IMR-90 (cell line): ENCODE data around the gene HMG20A. TPM values are rescaled to one million over a fixed set of nuclear protein-coding genes. Genes with fewer than 3 reads are reported as not detected.

ENCODE experiments used
- ATAC-seq: fragments of 200-7000 bp; cut with Tn5 transposase; 2 replicates; pipeline ENCODE4 v1.9.1; 2020; ENCODE audit warnings: low read depth, mild to moderate bottlenecking, moderate library complexity
- BruUV-seq: library from RNA; stranded (reverse); fragments of 400-500 nt; replicated peaks from 2 replicates; lab custom pipeline; 2021; lab: Mats Ljungman, UMichigan
- CTCF ChIA-PET: fragments of 300-600 bp; formaldehyde crosslinking; extraction: SDS; loops from one replicate; lab custom pipeline; 2021; ENCODE audit warnings: antibody characterized with exemption; lab: Yijun Ruan, JAX
- POLR2A ChIA-PET: fragments of 300-600 bp; sonication (Branson Sonifier 250); formaldehyde crosslinking; loops from one replicate; lab custom pipeline; 2022; ENCODE audit warnings: antibody characterized with exemption; ENCODE audit not compliant: unreplicated experiment; lab: Charles Lee
- DNase-seq: peaks from one replicate; pipeline ENCODE4 v3.0.0; 2013
- H2AFZ ChIP-seq: replicated peaks from 2 replicates; pipeline ENCODE3; 2013; ENCODE audit warnings: low read length, mild to moderate bottlenecking; ENCODE audit not compliant: poor library complexity
- H2AK5ac ChIP-seq: 2 replicates; pipeline ENCODE4 v1.6.1; 2013; ENCODE audit warnings: low read depth, low read length, inconsistent platforms
- H2AK9ac ChIP-seq: replicated peaks from 2 replicates; pipeline ENCODE3; 2013; ENCODE audit warnings: mild to moderate bottlenecking, low read depth, low read length, moderate library complexity; ENCODE audit not compliant: poor library complexity
- H2BK120ac ChIP-seq: 2 replicates; pipeline ENCODE4 v1.6.1; 2013; ENCODE audit warnings: low read depth, low read length, inconsistent platforms
- H2BK15ac ChIP-seq: 3 replicates; pipeline ENCODE4 v1.6.1; 2013; ENCODE audit warnings: low read depth, low read length, inconsistent platforms
- H2BK20ac ChIP-seq: 2 replicates; pipeline ENCODE4 v1.6.1; 2013; ENCODE audit warnings: low read depth, mild to moderate bottlenecking, inconsistent platforms, low read length, moderate library complexity
- H2BK5ac ChIP-seq: 2 replicates; pipeline ENCODE4 v1.6.1; 2013; ENCODE audit warnings: mild to moderate bottlenecking, low read depth, low read length, inconsistent platforms; ENCODE audit not compliant: poor library complexity, severe bottlenecking
- H3K14ac ChIP-seq: replicated peaks from 2 replicates; pipeline ENCODE4 v1.6.1; 2013; ENCODE audit warnings: low read depth, low read length, inconsistent platforms
- H3K18ac ChIP-seq: 2 replicates; pipeline ENCODE4 v1.6.1; 2013; ENCODE audit warnings: low read depth, low read length, control low read depth
- H3K23ac ChIP-seq: 2 replicates; pipeline ENCODE4 v1.6.1; 2013; ENCODE audit warnings: low read depth, low read length, inconsistent platforms
- H3K27ac ChIP-seq: 2 replicates; pipeline ENCODE4 v1.5.1; 2013; ENCODE audit warnings: mild to moderate bottlenecking, control low read depth, low read length; ENCODE audit not compliant: insufficient read depth
- H3K27me3 ChIP-seq: 2 replicates; pipeline ENCODE4 v1.6.1; 2013; ENCODE audit warnings: low read length; ENCODE audit not compliant: control insufficient read depth, insufficient read depth
- H3K36me3 ChIP-seq: 2 replicates; pipeline ENCODE4 v1.6.1; 2013; ENCODE audit warnings: low read length, mixed read lengths; ENCODE audit not compliant: control insufficient read depth, insufficient read depth
- H3K4ac ChIP-seq: 2 replicates; pipeline ENCODE4 v1.6.1; 2013; ENCODE audit warnings: low read depth, low read length, inconsistent platforms
- H3K4me1 ChIP-seq: 2 replicates; pipeline ENCODE4 v1.6.1; 2013; ENCODE audit warnings: low read length, mixed read lengths; ENCODE audit not compliant: control insufficient read depth, insufficient read depth
- H3K4me2 ChIP-seq: 2 replicates; pipeline ENCODE4 v1.6.1; 2013; ENCODE audit warnings: low read depth, mild to moderate bottlenecking, control low read depth, low read length, moderate library complexity
- H3K4me3 ChIP-seq: 2 replicates; pipeline ENCODE4 v1.5.1; 2013; ENCODE audit warnings: low read depth, mild to moderate bottlenecking, control low read depth, low read length, moderate library complexity; ENCODE audit not compliant: insufficient read depth
- H3K56ac ChIP-seq: 2 replicates; pipeline ENCODE4 v1.6.1; 2013; ENCODE audit warnings: low read length, inconsistent platforms; ENCODE audit not compliant: insufficient read depth; ENCODE audit errors: extremely low read depth
- H3K79me1 ChIP-seq, 2 experiments: 2 replicates each; pipeline ENCODE4 v1.6.1; 2013; ENCODE audit warnings: low read length in 2 of 2, inconsistent platforms in 1 of 2, low read depth in 1 of 2
- H3K9ac ChIP-seq: 2 replicates; pipeline ENCODE4 v1.6.1; 2013; ENCODE audit warnings: low read depth, low read length, control low read depth
- H3K9me1 ChIP-seq: 2 replicates; pipeline ENCODE4 v1.6.1; 2013; ENCODE audit warnings: low read length, inconsistent platforms; ENCODE audit not compliant: insufficient read depth
- H3K9me3 ChIP-seq: 2 replicates; pipeline ENCODE4 v1.6.1; 2013; ENCODE audit warnings: low read length; ENCODE audit not compliant: control insufficient read depth, insufficient read depth
- H4K20me1 ChIP-seq: 2 replicates; pipeline ENCODE4 v1.6.1; 2013; ENCODE audit warnings: low read length, inconsistent platforms; ENCODE audit not compliant: insufficient read depth
- H4K5ac ChIP-seq: 2 replicates; pipeline ENCODE4 v1.6.1; 2013; ENCODE audit warnings: mild to moderate bottlenecking, low read depth, low read length, control low read depth
- H4K8ac ChIP-seq, 2 experiments: 2 replicates each; pipeline ENCODE4 v1.6.1; 2013; ENCODE audit warnings: low read depth in 2 of 2, low read length in 2 of 2, control low read depth in 1 of 2, inconsistent platforms in 1 of 2
- H4K91ac ChIP-seq: 2 replicates; pipeline ENCODE4 v1.6.1; 2013; ENCODE audit warnings: low read depth, low read length, inconsistent platforms; ENCODE audit not compliant: insufficient read depth
- BHLHE40 ChIP-seq: fragments of 150-350 bp; IDR thresholded peaks from 2 replicates; pipeline ENCODE4 v1.6.1; 2016; ENCODE audit warnings: mild to moderate bottlenecking, low read depth, low read length
- CHD1 ChIP-seq: IDR thresholded peaks from 2 replicates; pipeline ENCODE4 v1.6.1; 2012; ENCODE audit warnings: low read depth, low read length, improper control_type of control experiment
- CTCF ChIP-seq: conservative IDR thresholded peaks from 2 replicates; pipeline ENCODE4 v1.5.1; 2012; ENCODE audit warnings: mild to moderate bottlenecking, low read depth, low read length, improper control_type of control experiment
- MAFK ChIP-seq: IDR thresholded peaks from 2 replicates; pipeline ENCODE4 v1.6.1; 2012; ENCODE audit warnings: low read depth, low read length, improper control_type of control experiment
- MAZ ChIP-seq: IDR thresholded peaks from 2 replicates; pipeline ENCODE4 v1.6.1; 2012; ENCODE audit warnings: low read depth, mild to moderate bottlenecking, low read length, improper control_type of control experiment, moderate library complexity, borderline replicate concordance
- MXI1 ChIP-seq: IDR thresholded peaks from 2 replicates; pipeline ENCODE4 v1.6.1; 2012; ENCODE audit warnings: low read depth, mild to moderate bottlenecking, low read length, moderate library complexity, borderline replicate concordance
- NFE2L2 ChIP-seq: fragments of 150-350 bp; IDR thresholded peaks from 2 replicates; pipeline ENCODE4 v1.6.1; 2016; ENCODE audit warnings: low read depth, mild to moderate bottlenecking, low read length
- POLR2A ChIP-seq: IDR thresholded peaks from 2 replicates; pipeline ENCODE4 v1.6.1; 2012; ENCODE audit warnings: mild to moderate bottlenecking, low read depth, low read length
- RAD21 ChIP-seq: IDR thresholded peaks from 2 replicates; pipeline ENCODE4 v1.6.1; 2012; ENCODE audit warnings: low read length, improper control_type of control experiment
- RCOR1 ChIP-seq: IDR thresholded peaks from 2 replicates; pipeline ENCODE4 v1.6.1; 2012; ENCODE audit warnings: mild to moderate bottlenecking, low read length, improper control_type of control experiment; ENCODE audit not compliant: insufficient replicate concordance
- SMC3 ChIP-seq: fragments of 150-350 bp; IDR thresholded peaks from 2 replicates; pipeline ENCODE4 v1.6.1; 2016; ENCODE audit warnings: low read depth, mild to moderate bottlenecking, antibody characterized with exemption, low read length, moderate library complexity
- WGBS, 2 experiments: methylation state at CpG; one replicate each; pipeline versions ENCODE4 v1.1.5 to v1.1.7; 2013; ENCODE audit warnings: missing lambda C conversion rate in 2 of 2; ENCODE audit not compliant: insufficient read length in 1 of 2; ENCODE audit errors: extremely low coverage in 2 of 2; 5-methylcytosine and 5-hydroxymethylcytosine counted together
- dilution Hi-C: fragments of 300-500 bp; cut with HindIII; formaldehyde crosslinking; loops from one replicate; pipeline ENCODE4 v1.14.3; 2018; ENCODE audit warnings: low sequenced_read_pairs; ENCODE audit not compliant: unreplicated experiment
- in situ Hi-C: fragments of 300-500 bp; cut with MboI; formaldehyde crosslinking; loops from 3 replicates; pipeline ENCODE4 v1.14.3; 2019; ENCODE audit warnings: low sequenced_read_pairs, inconsistent platforms, mixed read lengths
- intact Hi-C: fragments of 100-400 bp; cut with micrococcal nuclease; formaldehyde crosslinking; loops from 2 replicates; pipeline ENCODE4 v1.10.0; 2022
- polyA plus RNA-seq, 3 experiments: library from polyadenylated mRNA; depleted of rRNA; stranded (reverse); fragments of >200 nt; gene quantifications; 2 replicates each; pipeline ENCODE4 v1.2.3, GENCODE V29; 2012; ENCODE audit warnings: low replicate concordance in 1 of 3
- total RNA-seq: library from RNA; depleted of rRNA; stranded (reverse); fragments of >200 nt; gene quantifications from 2 replicates; pipeline ENCODE4 v1.2.3, GENCODE V29; 2012
- TF ChIP-seq, protein P1 (sequence below): fragments of 150-350 bp; IDR thresholded peaks from 2 replicates; pipeline ENCODE4 v1.6.1; 2017; ENCODE audit warnings: mild to moderate bottlenecking, antibody characterized with exemption, low read length, low read depth

Gene HMG20A
- total and polyA plus RNA-seq, 2 of the 4 experiments (the other 2 are of a cell fraction) = 22.3 to 25.3 TPM

- Histone ChIP-seq H3K9me1 (peaks cover 11% of the 10 kb centered on the region), H3K36me3 (0 out of 2 replicates have a peak, but pooled peaks cover 2% of the 10 kb centered on the region), H3K79me1 (peaks cover 13 to 82% of the 10 kb centered on the region in 2 experiments; a peak in 3 of 4 replicates), H2AK5ac (no peak overlapping the region), H2AFZ (no peak overlapping the region), H3K23ac (no peak overlapping the region), H3K9ac (no peak overlapping the region), H4K5ac (no peak overlapping the region), H3K4me1 (peaks cover 7% of the 10 kb centered on the region), H4K20me1 (peaks cover 92% of the 10 kb centered on the region), H3K4me3 (no peak overlapping the region), H4K8ac (no peak overlapping the region), H2BK15ac (no peak overlapping the region), H4K91ac (no peak overlapping the region), H2AK9ac (no peak overlapping the region), H3K14ac (no peak overlapping the region), H3K56ac (no peak overlapping the region), H3K4ac (no peak overlapping the region), H3K4me2 (no peak overlapping the region), H3K27me3 (no peaks in the 10 kb centered on the region), H2BK20ac (no peak overlapping the region), H3K18ac (no peak overlapping the region), H2BK120ac (no peak overlapping the region), H3K27ac (no peak overlapping the region), H3K9me3 (peaks cover 1% of the 10 kb centered on the region; the same call in 1 of the 2 replicates), H2BK5ac (no peak overlapping the region)
- dilution Hi-C loops (no loop called here), in situ Hi-C loops (no loop called here), intact Hi-C loops (no loop called here)
- BruUV-seq = no TSS peak
- ChIA-PET CTCF (interaction anchor here (1.1 kb wide), 1 partner anchor 85 kb away, joined by 3 read pairs; no protein-coding TSS in a partner anchor), POLR2A (no interaction called here)
- ATAC-seq = no peak
- no peak for DNase-seq
- TF ChIP-seq MAFK (no peak), CHD1 (no peak), MAZ (no peak), RCOR1 (no peak), SMC3 (no peak), CTCF (no peak), NFE2L2 (no peak), POLR2A (no peak), BHLHE40 (no peak), RAD21 (no peak), MXI1 (no peak)
- TF ChIP-seq, protein P1, sequence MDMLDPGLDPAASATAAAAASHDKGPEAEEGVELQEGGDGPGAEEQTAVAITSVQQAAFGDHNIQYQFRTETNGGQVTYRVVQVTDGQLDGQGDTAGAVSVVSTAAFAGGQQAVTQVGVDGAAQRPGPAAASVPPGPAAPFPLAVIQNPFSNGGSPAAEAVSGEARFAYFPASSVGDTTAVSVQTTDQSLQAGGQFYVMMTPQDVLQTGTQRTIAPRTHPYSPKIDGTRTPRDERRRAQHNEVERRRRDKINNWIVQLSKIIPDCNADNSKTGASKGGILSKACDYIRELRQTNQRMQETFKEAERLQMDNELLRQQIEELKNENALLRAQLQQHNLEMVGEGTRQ = no peak
- WGBS, 2 experiments = 100% methylated on average over 2 of the region's 3 CpGs; no CpG with 5 or more reads in 1 of the 2 experiments
These were observed 9.1 kb upstream of the HMG20A start for GRCh38 chr15:77411619-77411976.
